ENCODE measurements around the gene TSPAN18.

Gene TSPAN18

GRCh38 chr11:44854086-44854485 lies 127.3 kb downstream of the TSPAN18 start:
- no CpG with 5 or more reads among the region's 5 CpGs for WGBS, 2 donors (ENCODE audit: extremely low coverage in 2 of 2, insufficient read length in 2 of 2, insufficient replicate concordance in 1 of 2)
- Histone ChIP-seq H3K4me2 (ENCODE audit: insufficient read depth, low read length, poor library complexity, severe bottlenecking) (no peak overlapping the region), H3K4ac (ENCODE audit: low read length) (no peak overlapping the region), H3K36me3 (replicated peaks in 1 of 2; ENCODE audit: control insufficient read depth in 2 of 2, insufficient read depth in 2 of 2, low read length in 2 of 2) (no peaks in the 10 kb centered on the region), H3K9ac (ENCODE audit: low read depth, low read length, poor library complexity) (no peak overlapping the region), H3K4me1 (ENCODE audit: control insufficient read depth in 2 of 2, insufficient read depth in 1 of 2, low read depth in 1 of 2, low read length in 2 of 2) (peaks cover 12 to 35% of the 10 kb centered on the region in 2 donors), H2AK5ac (ENCODE audit: low read depth, low read length) (peak overlapping the region; percentile 54), H3K79me1 (ENCODE audit: low read depth, low read length) (peaks cover 7% of the 10 kb centered on the region), H3K23ac (ENCODE audit: low read depth, low read length, poor library complexity) (no peak overlapping the region), H2BK5ac (ENCODE audit: low read length) (no peak overlapping the region), H3K4me3 (ENCODE audit: low read length in 2 of 2) (no peak overlapping the region), H3K9me3 (replicated peaks in 1 of 2; ENCODE audit: control insufficient read depth in 2 of 2, insufficient read depth in 1 of 2, low read depth in 1 of 2, low read length in 2 of 2) (no peaks in the 10 kb centered on the region), H3K18ac (ENCODE audit: low read length) (peak overlapping the region; percentile 89), H3K27ac (replicated peaks; ENCODE audit: low read length) (no peak overlapping the region), H2BK15ac (ENCODE audit: low read length) (no peak overlapping the region), H3K27me3 (ENCODE audit: control insufficient read depth in 3 of 3, insufficient read depth in 3 of 3, low read depth in 1 of 3, low read length in 3 of 3) (no peaks in the 10 kb centered on the region), H3K14ac (ENCODE audit: low read length) (no peak overlapping the region), H2BK120ac (ENCODE audit: low read depth, low read length) (peak overlapping the region; percentile 10), H2AFZ (ENCODE audit: low read length) (no peak overlapping the region), H4K8ac (ENCODE audit: low read depth, low read length) (no peak overlapping the region), H2BK12ac (ENCODE audit: low read length) (no peak overlapping the region), H4K91ac (ENCODE audit: low read depth, low read length, poor library complexity) (no peak overlapping the region)
- DNase-seq (ENCODE audit: low spot score) = no peak

GRCh38 chr11:44854741-44855492 lies 128.2 kb downstream of the TSPAN18 start:
- H3K79me1 ChIP-seq (ENCODE audit: low read depth, low read length) = peaks cover 11% of the 10 kb centered on the region
- no peak overlapping the region for H2BK120ac ChIP-seq (ENCODE audit: low read depth, low read length)
- no peak overlapping the region for H4K91ac ChIP-seq (ENCODE audit: low read depth, low read length, poor library complexity)
- no peak overlapping the region for H3K23ac ChIP-seq (ENCODE audit: low read depth, low read length, poor library complexity)
- H3K4me1 ChIP-seq (ENCODE audit: control insufficient read depth in 2 of 2, insufficient read depth in 1 of 2, low read depth in 1 of 2, low read length in 2 of 2) = peaks cover 7 to 35% of the 10 kb centered on the region in 2 donors
- no peak overlapping the region for H3K9ac ChIP-seq (ENCODE audit: low read depth, low read length, poor library complexity)
- H3K18ac ChIP-seq (ENCODE audit: low read length) = no peak overlapping the region
- H2BK12ac ChIP-seq (ENCODE audit: low read length) = no peak overlapping the region
- DNase-seq (ENCODE audit: low spot score) = no peak
- no peak overlapping the region for H2BK5ac ChIP-seq (ENCODE audit: low read length)
- no peak overlapping the region for H4K8ac ChIP-seq (ENCODE audit: low read depth, low read length)
- H3K14ac ChIP-seq (ENCODE audit: low read length) = no peak overlapping the region
- no peak overlapping the region for H3K4ac ChIP-seq (ENCODE audit: low read length)
- H3K27ac ChIP-seq (replicated peaks; ENCODE audit: low read length) = no peak overlapping the region
- H3K4me2 ChIP-seq (ENCODE audit: insufficient read depth, low read length, poor library complexity, severe bottlenecking) = no peak overlapping the region
- H2AK5ac ChIP-seq (ENCODE audit: low read depth, low read length) = no peak overlapping the region
- H3K9me3 ChIP-seq (replicated peaks in 1 of 2; ENCODE audit: control insufficient read depth in 2 of 2, insufficient read depth in 1 of 2, low read depth in 1 of 2, low read length in 2 of 2) = no peaks in the 10 kb centered on the region
- no peak overlapping the region for H3K4me3 ChIP-seq (ENCODE audit: low read length in 2 of 2)
- no peak overlapping the region for H2BK15ac ChIP-seq (ENCODE audit: low read length)
- H3K36me3 ChIP-seq (replicated peaks in 1 of 2; ENCODE audit: control insufficient read depth in 2 of 2, insufficient read depth in 2 of 2, low read length in 2 of 2) = peaks cover 0 to 3% of the 10 kb centered on the region in 2 donors
- no CpG with 5 or more reads among the region's 5 CpGs for WGBS, 2 donors (ENCODE audit: extremely low coverage in 2 of 2, insufficient read length in 2 of 2, insufficient replicate concordance in 1 of 2)
- H3K27me3 ChIP-seq (ENCODE audit: control insufficient read depth in 3 of 3, insufficient read depth in 3 of 3, low read depth in 1 of 3, low read length in 3 of 3) = no peaks in the 10 kb centered on the region
- H2AFZ ChIP-seq (ENCODE audit: low read length) = no peak overlapping the region

- Histone ChIP-seq H2BK5ac (ENCODE audit: low read length) (no peak overlapping the region), H3K79me1 (ENCODE audit: low read depth, low read length) (peaks cover 11% of the 10 kb centered on the region), H3K27ac (replicated peaks; ENCODE audit: low read length) (no peak overlapping the region), H3K4me3 (ENCODE audit: low read length in 2 of 2) (no peak overlapping the region), H2BK12ac (ENCODE audit: low read length) (no peak overlapping the region), H3K4me1 (ENCODE audit: control insufficient read depth in 2 of 2, insufficient read depth in 1 of 2, low read depth in 1 of 2, low read length in 2 of 2) (peaks cover 7 to 39% of the 10 kb centered on the region in 2 donors), H3K23ac (ENCODE audit: low read depth, low read length, poor library complexity) (no peak overlapping the region), H4K8ac (ENCODE audit: low read depth, low read length) (no peak overlapping the region), H3K14ac (ENCODE audit: low read length) (no peak overlapping the region), H3K9me3 (replicated peaks in 1 of 2; ENCODE audit: control insufficient read depth in 2 of 2, insufficient read depth in 1 of 2, low read depth in 1 of 2, low read length in 2 of 2) (peaks cover 0 to under 1% of the 10 kb centered on the region in 2 donors), H3K4ac (ENCODE audit: low read length) (no peak overlapping the region), H3K4me2 (ENCODE audit: insufficient read depth, low read length, poor library complexity, severe bottlenecking) (no peak overlapping the region), H3K9ac (ENCODE audit: low read depth, low read length, poor library complexity) (no peak overlapping the region), H2AFZ (ENCODE audit: low read length) (no peak overlapping the region), H3K18ac (ENCODE audit: low read length) (no peak overlapping the region), H4K91ac (ENCODE audit: low read depth, low read length, poor library complexity) (no peak overlapping the region), H2BK15ac (ENCODE audit: low read length) (no peak overlapping the region), H2BK120ac (ENCODE audit: low read depth, low read length) (no peak overlapping the region), H2AK5ac (ENCODE audit: low read depth, low read length) (no peak overlapping the region), H3K36me3 (replicated peaks in 1 of 2; ENCODE audit: control insufficient read depth in 2 of 2, insufficient read depth in 2 of 2, low read length in 2 of 2) (peaks cover 4 to 9% of the 10 kb centered on the region in 2 donors), H3K27me3 (ENCODE audit: control insufficient read depth in 3 of 3, insufficient read depth in 3 of 3, low read depth in 1 of 3, low read length in 3 of 3) (no peaks in the 10 kb centered on the region)
- no peak for DNase-seq (ENCODE audit: low spot score)
Observed at GRCh38 chr11:44855493-44855849, 128.7 kb downstream of the TSPAN18 start.

- DNase-seq (ENCODE audit: low spot score) = no peak
- peak overlapping the region; percentile 78 for H3K18ac ChIP-seq (ENCODE audit: low read length)
- peaks cover 7 to 15% of the 10 kb centered on the region in 2 donors for H3K36me3 ChIP-seq (replicated peaks in 1 of 2; ENCODE audit: control insufficient read depth in 2 of 2, insufficient read depth in 2 of 2, low read length in 2 of 2)
- no peak overlapping the region for H2BK5ac ChIP-seq (ENCODE audit: low read length)
- H3K4me1 ChIP-seq (ENCODE audit: control insufficient read depth in 2 of 2, insufficient read depth in 1 of 2, low read depth in 1 of 2, low read length in 2 of 2) = peaks cover 17 to 52% of the 10 kb centered on the region in 2 donors
- H4K8ac ChIP-seq (ENCODE audit: low read depth, low read length) = no peak overlapping the region
- no peak overlapping the region for H3K9ac ChIP-seq (ENCODE audit: low read depth, low read length, poor library complexity)
- H3K4ac ChIP-seq (ENCODE audit: low read length) = peak overlapping the region; percentile 4
- H3K27me3 ChIP-seq (ENCODE audit: control insufficient read depth in 3 of 3, insufficient read depth in 3 of 3, low read depth in 1 of 3, low read length in 3 of 3) = no peaks in the 10 kb centered on the region
- WGBS, 2 donors (ENCODE audit: extremely low coverage in 2 of 2, insufficient read length in 2 of 2, insufficient replicate concordance in 1 of 2) = no CpG with 5 or more reads among the region's 11 CpGs
- no peak overlapping the region for H2BK12ac ChIP-seq (ENCODE audit: low read length)
- H3K79me1 ChIP-seq (ENCODE audit: low read depth, low read length) = peaks cover 7% of the 10 kb centered on the region
- H2AK5ac ChIP-seq (ENCODE audit: low read depth, low read length) = peak overlapping the region; percentile 43
- no peak overlapping the region for H3K27ac ChIP-seq (replicated peaks; ENCODE audit: low read length)
- no peak overlapping the region for H2AFZ ChIP-seq (ENCODE audit: low read length)
- H2BK15ac ChIP-seq (ENCODE audit: low read length) = no peak overlapping the region
- no peak overlapping the region for H3K4me2 ChIP-seq (ENCODE audit: insufficient read depth, low read length, poor library complexity, severe bottlenecking)
- no peak overlapping the region for H3K14ac ChIP-seq (ENCODE audit: low read length)
- peaks cover 0 to 2% of the 10 kb centered on the region in 2 donors for H3K9me3 ChIP-seq (replicated peaks in 1 of 2; ENCODE audit: control insufficient read depth in 2 of 2, insufficient read depth in 1 of 2, low read depth in 1 of 2, low read length in 2 of 2)
- no peak overlapping the region for H2BK120ac ChIP-seq (ENCODE audit: low read depth, low read length)
- H4K91ac ChIP-seq (ENCODE audit: low read depth, low read length, poor library complexity) = peak overlapping the region; percentile 18
- H3K23ac ChIP-seq (ENCODE audit: low read depth, low read length, poor library complexity) = no peak overlapping the region
- no peak overlapping the region for H3K4me3 ChIP-seq (ENCODE audit: low read length in 2 of 2)
Observed at GRCh38 chr11:44857490-44858090, 130.8 kb downstream of the TSPAN18 start.
